ENCODE results near the gene DNAAF5. TPM values are rescaled to one million over a fixed set of nuclear protein-coding genes. Genes with fewer than 3 reads are reported as not detected.

Gene DNAAF5
- total and polyA plus RNA-seq, 8 donors, result 6.7 to 210 (median 22.4) TPM

GRCh38 chr7:761101-761500, 34.6 kb downstream of the DNAAF5 start:
- H3K36me3 ChIP-seq, result peaks cover 47 to 98% (median 94%) of the 10 kb centered on the region in 4 donors
- no peaks in the 10 kb centered on the region for H3K27me3 ChIP-seq
- no peak for DNase-seq
- H3K27ac ChIP-seq, result no peak overlapping the region
- no peak overlapping the region for H3K4me3 ChIP-seq
- no peaks in the 10 kb centered on the region for H3K9me3 ChIP-seq
- TF ChIP-seq EP300 (IDR thresholded peaks at IDR 0.05) (no peak), CTCF (IDR thresholded peaks at IDR 0.05) (no peak), POLR2A (IDR thresholded peaks at IDR 0.05) (no peak)
- intact Hi-C loops (cut with DNase I; ENCODE audit: low total_unique reads), result no loop called here
- WGBS, 5 donors, result 94 to 98% (median 98%) methylated on average over 12 of the region's 12 CpGs
- peaks cover 0 to 39% (median 4%) of the 10 kb centered on the region in 4 donors for H3K4me1 ChIP-seq

- TF ChIP-seq EP300 (IDR thresholded peaks at IDR 0.05) (no peak), CTCF (IDR thresholded peaks at IDR 0.05) (no peak), POLR2AphosphoS5 (IDR thresholded peaks at IDR 0.05) (no peak), POLR2A (IDR thresholded peaks at IDR 0.05) (no peak)
- Histone ChIP-seq H3K27me3 (no peaks in the 10 kb centered on the region), H3K27ac (no peak overlapping the region), H3K36me3 (peaks cover 47 to 98% (median 92%) of the 10 kb centered on the region in 4 donors), H3K9me3 (no peaks in the 10 kb centered on the region), H3K4me1 (peaks cover 0 to 39% (median 4%) of the 10 kb centered on the region in 4 donors), H3K4me3 (no peak overlapping the region)
- no peak for DNase-seq
- intact Hi-C loops (cut with DNase I; ENCODE audit: low total_unique reads), result no loop called here
- 91 to 98% (median 97%) methylated on average over 9 to 11 of the region's 11 CpGs for WGBS, 5 donors
These were observed 35.1 kb downstream of the DNAAF5 start for GRCh38 chr7:761631-762030.

GRCh38 chr7:762885-763284, 36.4 kb downstream of the DNAAF5 start:
- intact Hi-C loops (cut with DNase I; ENCODE audit: low total_unique reads), result no loop called here
- WGBS, 5 donors, result 83 to 95% (median 91%) methylated on average over 4 to 5 of the region's 5 CpGs

GRCh38 chr7:763762-764161, 37.3 kb downstream of the DNAAF5 start:
- DNase-seq, result no peak
- intact Hi-C loops (cut with DNase I; ENCODE audit: low total_unique reads), result no loop called here
- TF ChIP-seq POLR2A (IDR thresholded peaks at IDR 0.05) (no peak), CTCF (IDR thresholded peaks at IDR 0.05) (no peak), EP300 (IDR thresholded peaks at IDR 0.05) (no peak), POLR2AphosphoS5 (IDR thresholded peaks at IDR 0.05) (no peak)
- H3K4me3 ChIP-seq, result no peak overlapping the region
- WGBS, 5 donors, result 94 to 98% (median 96%) methylated on average over 12 to 19 of the region's 19 CpGs
- H3K9me3 ChIP-seq, result no peaks in the 10 kb centered on the region
- H3K27me3 ChIP-seq, result no peaks in the 10 kb centered on the region
- peaks cover 32 to 94% (median 74%) of the 10 kb centered on the region in 4 donors for H3K36me3 ChIP-seq
- H3K27ac ChIP-seq, result no peak overlapping the region
- peaks cover 0 to 26% (median 4%) of the 10 kb centered on the region in 4 donors for H3K4me1 ChIP-seq

More at GRCh38 chr7:762885-763284, 36.4 kb downstream of the DNAAF5 start:
- Histone ChIP-seq H3K9me3 (no peaks in the 10 kb centered on the region), H3K4me1 (peaks cover 0 to 32% (median 4%) of the 10 kb centered on the region in 4 donors), H3K27me3 (no peaks in the 10 kb centered on the region), H3K4me3 (no peak overlapping the region), H3K36me3 (peaks cover 35 to 94% (median 83%) of the 10 kb centered on the region in 4 donors), H3K27ac (no peak overlapping the region)
- TF ChIP-seq EP300 (IDR thresholded peaks at IDR 0.05) (no peak), POLR2AphosphoS5 (IDR thresholded peaks at IDR 0.05) (no peak), POLR2A (IDR thresholded peaks at IDR 0.05) (no peak), CTCF (IDR thresholded peaks at IDR 0.05) (no peak)
- no peak for DNase-seq
